Measurements from ENCODE around the gene THRB.

The THRB gene

GRCh38 chr3:24512564-24513197, 18.0 kb upstream of the THRB start:
- DNase-seq (ENCODE audit: low read depth) = no peak

DNA sequence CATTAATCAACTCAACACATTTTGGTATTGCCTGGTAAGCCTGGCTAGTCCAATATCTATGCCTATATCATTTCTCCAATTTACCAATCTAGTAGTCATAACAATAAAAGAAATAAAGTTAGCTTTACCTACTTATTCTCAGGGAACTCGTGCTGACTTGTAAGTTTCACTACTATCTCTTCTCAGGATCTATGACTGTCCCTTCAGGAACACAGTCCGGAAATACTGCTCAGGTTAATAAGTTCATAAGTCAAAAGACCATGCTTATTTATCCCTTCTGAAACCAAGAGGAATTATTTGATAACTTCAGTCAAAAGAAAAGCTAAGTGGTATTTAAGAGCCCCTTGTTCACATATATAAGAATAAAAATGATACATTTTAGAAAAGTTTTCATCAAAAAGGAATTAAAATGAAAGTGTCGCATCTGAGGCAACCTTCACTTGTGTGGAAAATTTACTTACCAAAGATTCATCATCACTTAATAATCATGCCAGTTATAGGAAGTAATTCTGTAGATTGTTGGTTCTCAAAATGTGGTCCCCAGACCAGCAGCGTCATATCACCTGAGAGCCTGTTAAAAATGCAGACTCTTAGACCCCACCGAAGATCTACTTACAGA, 15.5 kb upstream of the THRB start:
- no peak for DNase-seq (ENCODE audit: low read depth)

GRCh38 chr3:24508423-24508839, 13.8 kb upstream of the THRB start:
- no peak for DNase-seq (ENCODE audit: low read depth)

DNA sequence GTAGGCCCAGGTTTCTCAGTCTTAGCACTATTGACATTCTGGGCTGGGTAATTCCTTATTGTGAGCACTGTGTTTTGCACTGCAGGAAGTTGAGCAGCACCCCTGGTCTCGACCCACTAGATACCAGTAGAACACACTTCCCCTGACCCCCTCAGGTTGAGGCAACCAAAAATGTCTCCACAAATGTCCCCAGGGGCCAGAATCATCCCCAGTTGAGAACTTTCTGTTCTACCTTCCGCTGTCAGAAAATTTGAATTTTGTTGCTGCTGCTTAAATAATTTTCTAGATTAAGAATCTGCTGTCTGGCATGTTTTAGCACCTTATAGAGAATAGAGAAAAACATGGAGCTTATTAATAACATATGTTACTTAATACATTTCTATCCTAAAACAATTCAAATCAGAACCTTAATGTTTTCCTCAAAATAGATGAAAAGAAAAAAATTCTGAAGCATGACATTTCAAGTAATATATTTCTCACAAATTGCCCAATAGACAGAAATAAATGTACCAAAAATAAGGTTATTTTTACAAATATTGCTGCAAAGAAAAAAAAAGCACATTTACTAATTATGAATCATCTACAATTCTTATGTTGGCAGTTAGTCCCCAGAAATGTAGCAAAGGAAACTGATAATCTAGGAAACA, 13.2 kb upstream of the THRB start:
- no peak for DNase-seq (ENCODE audit: low read depth)

- DNase-seq (ENCODE audit: low read depth) = no peak
Observed at GRCh38 chr3:24506966-24507775, 12.5 kb upstream of the THRB start.

DNA sequence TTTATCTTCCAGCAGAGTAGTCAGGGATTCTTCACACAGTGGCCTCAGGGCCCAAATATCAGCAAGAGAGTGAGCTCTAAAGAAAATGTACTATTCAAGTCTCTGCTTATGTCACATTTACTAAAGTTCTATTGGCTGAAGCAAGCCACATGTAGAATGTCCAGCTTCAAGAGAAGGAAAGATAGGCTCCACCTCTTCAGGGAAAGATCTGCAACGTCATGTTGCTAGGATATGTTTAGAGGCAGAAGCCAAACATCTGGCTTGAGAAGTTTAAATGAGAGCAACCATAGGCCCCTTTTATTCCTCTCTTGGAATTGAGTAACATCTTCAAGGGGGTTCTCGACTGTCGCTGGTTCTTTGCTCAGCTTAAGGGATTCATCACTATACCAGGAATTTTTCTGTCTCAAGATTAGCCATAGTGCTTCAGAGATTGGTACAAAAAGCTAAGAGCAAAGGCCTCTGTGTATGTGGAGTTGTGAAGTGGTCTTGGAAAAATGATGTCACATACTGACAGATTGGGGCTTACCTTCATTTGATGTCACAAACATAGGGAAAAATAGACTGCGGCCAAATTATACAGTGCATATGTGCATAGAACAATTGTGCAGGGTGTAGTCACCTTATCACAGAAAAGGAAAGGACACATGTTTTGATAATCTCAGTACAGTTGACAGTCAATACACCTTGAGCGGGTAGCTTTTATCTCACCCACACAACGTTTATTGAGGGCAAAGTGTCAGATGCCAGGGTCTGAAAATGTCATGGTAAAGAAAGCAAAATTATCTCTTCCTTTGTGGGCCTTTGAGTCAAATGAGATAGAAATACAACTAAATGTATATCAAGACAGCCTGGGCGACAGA, 11.3 kb upstream of the THRB start:
- no peak for DNase-seq (ENCODE audit: low read depth)

DNA sequence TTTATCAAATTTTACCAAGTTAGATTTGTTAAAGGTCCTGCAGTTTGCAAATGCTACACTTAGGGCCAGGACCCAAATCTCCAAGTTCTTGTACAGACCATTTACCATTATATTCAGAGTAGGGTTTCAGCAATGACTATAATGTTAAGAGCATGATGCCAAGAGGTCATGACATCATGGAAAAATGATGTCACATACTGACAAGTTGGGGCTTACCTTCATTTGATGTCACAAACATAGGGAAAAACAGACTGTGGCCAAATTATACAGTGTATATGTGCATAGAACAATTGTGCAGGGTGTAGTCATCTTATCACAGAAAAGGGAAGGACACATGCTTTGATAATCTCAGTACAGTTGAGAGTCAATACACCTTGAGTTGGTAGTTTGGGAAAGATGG, 10.1 kb upstream of the THRB start:
- no peak for DNase-seq (ENCODE audit: low read depth)

DNA sequence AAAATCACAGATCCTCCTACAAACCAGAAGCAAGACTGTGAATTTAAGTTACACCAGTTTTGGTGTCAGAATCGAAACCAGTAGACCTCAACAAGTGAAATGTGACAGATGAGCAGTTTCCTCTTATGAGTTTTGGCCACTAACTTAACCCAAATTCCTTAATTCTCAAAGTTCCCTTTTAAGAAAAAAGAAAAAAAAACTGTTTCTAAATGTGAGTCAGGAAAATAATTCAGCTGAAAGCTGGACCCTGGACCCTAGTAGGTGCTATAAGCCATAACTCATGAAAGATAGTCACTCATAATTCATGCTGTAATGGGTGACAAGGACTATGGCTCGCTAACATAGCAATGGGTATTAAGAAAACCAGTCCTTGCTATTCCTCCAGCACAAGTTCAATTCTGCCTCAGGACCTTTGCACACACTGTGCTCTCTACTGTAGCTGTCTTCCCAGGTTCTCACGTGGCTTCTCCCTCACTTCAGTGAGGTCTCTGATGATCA, 9.0 kb upstream of the THRB start:
- DNase-seq (ENCODE audit: low read depth) = no peak

DNA sequence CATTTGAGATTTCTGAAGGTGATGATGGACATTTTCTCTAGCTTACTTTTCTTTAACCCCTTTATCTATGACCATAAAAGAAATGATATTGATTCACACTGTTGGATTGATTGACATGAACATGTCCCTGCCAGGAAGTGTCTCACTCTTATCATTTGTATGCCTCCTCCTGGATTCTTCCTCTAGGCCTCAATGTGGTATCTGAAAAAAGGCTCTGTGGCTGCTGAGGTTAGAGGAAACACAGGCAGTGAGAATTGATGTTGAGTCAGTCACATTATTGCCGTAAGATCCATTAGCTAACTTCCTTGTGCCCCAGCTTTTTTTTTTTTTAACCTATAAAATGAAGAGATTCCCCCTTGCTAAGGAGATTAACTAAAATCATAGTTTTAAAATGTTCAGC, 8.0 kb upstream of the THRB start:
- no peak for DNase-seq (ENCODE audit: low read depth)

DNA sequence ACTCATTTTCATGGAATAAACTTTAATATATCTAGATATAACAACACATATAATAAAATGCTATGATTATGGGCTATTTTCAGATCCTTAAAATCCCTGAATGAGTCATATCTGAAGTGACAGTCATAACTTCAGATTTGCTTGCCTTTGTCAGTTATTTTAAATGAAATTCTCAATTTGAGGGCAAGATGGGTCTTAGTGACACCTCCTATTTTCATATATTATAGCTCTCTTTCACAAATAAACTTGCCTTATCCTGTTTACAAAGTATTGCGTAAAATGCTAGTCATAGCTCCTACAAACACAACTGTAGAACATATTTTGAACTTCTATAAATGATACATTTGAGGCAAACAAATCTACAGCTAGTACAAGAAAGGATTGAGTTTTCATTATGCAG, 6.2 kb upstream of the THRB start:
- DNase-seq (ENCODE audit: low read depth) = no peak

- no peak for DNase-seq (ENCODE audit: low read depth)
Observed at GRCh38 chr3:24499991-24500390, 5.3 kb upstream of the THRB start.

DNA sequence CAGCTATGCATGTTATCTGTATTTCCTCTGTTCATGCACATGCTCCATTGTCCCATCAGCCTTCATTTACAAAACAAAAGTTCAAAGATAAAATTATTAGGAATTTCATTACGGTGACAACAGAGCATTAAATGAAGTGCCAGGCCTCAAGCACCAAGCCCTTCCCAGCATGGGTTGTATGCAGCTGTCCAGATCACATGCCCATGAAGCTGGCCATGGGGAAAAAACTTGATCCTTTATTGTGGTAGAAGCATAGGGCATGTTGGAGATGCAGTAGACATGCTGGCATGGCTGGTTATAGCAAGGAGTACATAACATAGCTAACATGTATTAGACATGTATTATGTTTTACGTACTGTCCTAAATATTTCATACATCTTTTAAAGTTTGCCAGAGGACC, 4.1 kb upstream of the THRB start:
- no peak for DNase-seq (ENCODE audit: low read depth)

GRCh38 chr3:24498391-24498790, 3.7 kb upstream of the THRB start:
- DNase-seq (ENCODE audit: low read depth) = no peak

- no peak for DNase-seq (ENCODE audit: low read depth)
Observed at GRCh38 chr3:24497942-24498341, 3.3 kb upstream of the THRB start.

GRCh38 chr3:24496529-24497482, 2.2 kb upstream of the THRB start:
- DNase-seq (ENCODE audit: low read depth) = no peak

DNA sequence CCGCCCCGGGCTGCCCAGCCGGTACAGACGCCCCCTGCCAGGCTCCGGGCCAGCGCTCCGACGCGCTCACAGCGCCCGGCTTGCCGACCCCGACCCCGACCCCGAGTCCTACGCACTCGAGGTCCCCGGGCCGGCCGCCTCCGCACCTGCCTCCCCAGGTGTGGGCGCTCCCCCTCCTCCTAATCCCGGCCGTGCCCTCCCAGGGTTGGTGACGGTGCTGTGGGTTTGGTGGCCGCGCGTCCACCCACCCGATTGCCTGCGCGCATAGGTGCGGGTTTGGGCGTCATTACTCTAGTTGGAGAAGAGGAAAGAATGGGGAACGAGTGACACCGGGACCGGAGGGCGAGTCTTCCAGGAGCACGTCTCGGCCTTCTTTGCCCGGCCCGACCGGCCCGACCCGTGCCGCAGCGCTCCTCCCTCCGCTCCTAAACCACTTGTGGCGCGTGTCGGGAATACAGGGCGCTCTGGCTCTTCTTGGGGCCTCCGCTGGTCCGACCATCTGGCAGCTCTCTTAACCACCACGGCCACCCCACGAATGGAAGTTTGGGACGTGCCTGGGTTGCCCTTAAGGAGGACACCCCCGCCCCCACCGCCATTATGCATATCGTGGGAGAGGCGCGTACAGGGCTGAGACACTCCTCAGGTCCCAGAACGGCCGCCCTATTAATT, 810 bp upstream of the THRB start:
- DNase-seq (ENCODE audit: low read depth) = no peak

- no peak for DNase-seq (ENCODE audit: low read depth)
Observed at GRCh38 chr3:24493746-24494617, 668 bp downstream of the THRB start.

GRCh38 chr3:24492971-24493551, 1.6 kb downstream of the THRB start:
- DNase-seq (ENCODE audit: low read depth) = no peak

GRCh38 chr3:24490151-24490550, 4.5 kb downstream of the THRB start:
- DNase-seq (ENCODE audit: low read depth) = no peak

All from stimulated activated CD8-positive, alpha-beta memory T cell treated with anti-CD3 and anti-CD28 coated beads, Interleukin-15, amount 100 ng/mL, for 1 hour (primary cell).